Measurements from ENCODE around the gene PSMA5.
"Not testable (repeated sequence)": the region's sequence is repeated elsewhere in the genome, so short reads cannot be mapped to it uniquely, and the experiment has no call there.

Gene PSMA5

GRCh38 chr1:109392037-109392787 lies 34.0 kb downstream of the PSMA5 start:
- DNase-seq (ENCODE audit: low spot score): no peak

- DNase-seq (ENCODE audit: low spot score): no peak
Measured at GRCh38 chr1:109391626-109392025, 34.6 kb downstream of the PSMA5 start.

GRCh38 chr1:109391157-109391556 lies 35.1 kb downstream of the PSMA5 start:
- peak; percentile 51 for DNase-seq (ENCODE audit: low spot score)

GRCh38 chr1:109389638-109390341 lies 36.5 kb downstream of the PSMA5 start:
- DNase-seq (ENCODE audit: low spot score): no peak

- DNase-seq (ENCODE audit: low spot score): no peak
Measured at GRCh38 chr1:109388884-109389637, 37.2 kb downstream of the PSMA5 start.

GRCh38 chr1:109388208-109388711 lies 38.0 kb downstream of the PSMA5 start:
- no peak for DNase-seq (ENCODE audit: low spot score)

- DNase-seq (ENCODE audit: low spot score): no peak
Measured at GRCh38 chr1:109386054-109386717, 40.1 kb downstream of the PSMA5 start.

GRCh38 chr1:109385417-109385816 lies 40.8 kb downstream of the PSMA5 start:
- DNase-seq (ENCODE audit: low spot score): no peak

GRCh38 chr1:109383854-109384253 lies 42.4 kb downstream of the PSMA5 start:
- DNase-seq (ENCODE audit: low spot score): no peak

GRCh38 chr1:109383087-109383779 lies 43.0 kb downstream of the PSMA5 start:
- no peak for DNase-seq (ENCODE audit: low spot score)

GRCh38 chr1:109381573-109381972 lies 44.7 kb downstream of the PSMA5 start:
- DNase-seq (ENCODE audit: low spot score): no peak

GRCh38 chr1:109379907-109380306 lies 46.3 kb downstream of the PSMA5 start:
- DNase-seq (ENCODE audit: low spot score): no peak

- peak; percentile 46 for DNase-seq (ENCODE audit: low spot score)
Measured at GRCh38 chr1:109379422-109379821, 46.8 kb downstream of the PSMA5 start.

- no peak for DNase-seq (ENCODE audit: low spot score)
Measured at GRCh38 chr1:109377698-109378097, 48.5 kb downstream of the PSMA5 start.

GRCh38 chr1:109373696-109374095 lies 52.6 kb downstream of the PSMA5 start:
- DNase-seq (ENCODE audit: low spot score): not testable (repeated sequence)

GRCh38 chr1:109373126-109373525 lies 53.1 kb downstream of the PSMA5 start:
- no peak for DNase-seq (ENCODE audit: low spot score)

- DNase-seq (ENCODE audit: low spot score): no peak
Measured at GRCh38 chr1:109372281-109372680, 54.0 kb downstream of the PSMA5 start.

- peak; percentile 67 for DNase-seq (ENCODE audit: low spot score)
Measured at GRCh38 chr1:109371341-109371739, 54.9 kb downstream of the PSMA5 start.

GRCh38 chr1:109370712-109371340 lies 55.4 kb downstream of the PSMA5 start:
- peak; percentile 72 for DNase-seq (ENCODE audit: low spot score)

GRCh38 chr1:109369167-109369746 lies 57.0 kb downstream of the PSMA5 start:
- DNase-seq (ENCODE audit: low spot score): peak; percentile 34

- no peak for DNase-seq (ENCODE audit: low spot score)
Measured at GRCh38 chr1:109368464-109368863, 57.8 kb downstream of the PSMA5 start.
